HTERT RPE-1 (cell line): ENCODE data around the gene NBPF19.
"Not testable (repeated sequence)": the region's sequence is repeated elsewhere in the genome, so short reads cannot be mapped to it uniquely, and the experiment has no call there.

ENCODE experiments used
- in situ Hi-C: fragments of 300-500 bp; cut with MboI; formaldehyde crosslinking; loops from 4 replicates; pipeline ENCODE4 v1.14.3; 2020; ENCODE audit warnings: low sequenced_read_pairs

NBPF19 gene

GRCh38 chr1:149474745-149475144 lies at the start of gene NBPF19:
Gene NBPF19, plus strand, starts transcription at chr1:149475045. Its CDS starts 888 bp downstream, at chr1:149475933.
- in situ Hi-C loops, result not testable (repeated sequence)

- in situ Hi-C loops, result not testable (repeated sequence)
Measured at GRCh38 chr1:149428317-149428716, 46.5 kb upstream of the NBPF19 start.

GRCh38 chr1:149445451-149445850 lies 29.4 kb upstream of the NBPF19 start:
- in situ Hi-C loops, result not testable (repeated sequence)

- in situ Hi-C loops, result not testable (repeated sequence)
Measured at GRCh38 chr1:149452196-149452595, 22.6 kb upstream of the NBPF19 start.

DNA sequence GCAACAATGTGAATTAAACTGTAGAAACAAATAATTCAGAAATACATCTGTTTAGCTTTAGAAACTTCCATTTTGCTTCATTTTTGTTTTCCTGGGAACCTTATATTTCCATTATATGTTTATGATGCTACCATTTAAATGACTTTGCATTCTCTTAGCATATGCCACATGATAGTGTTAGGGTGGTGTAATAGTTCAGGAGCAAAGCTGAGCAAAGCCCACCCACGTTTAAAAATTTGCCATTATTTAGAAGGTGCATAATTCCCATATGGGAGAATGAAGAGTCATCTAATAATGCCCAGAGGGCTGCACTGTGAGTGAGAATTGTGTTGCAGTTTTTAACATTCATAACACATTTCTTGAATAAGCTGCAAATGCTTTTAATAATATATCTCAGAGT lies 22.2 kb upstream of the NBPF19 start:
- in situ Hi-C loops, result not testable (repeated sequence)

DNA sequence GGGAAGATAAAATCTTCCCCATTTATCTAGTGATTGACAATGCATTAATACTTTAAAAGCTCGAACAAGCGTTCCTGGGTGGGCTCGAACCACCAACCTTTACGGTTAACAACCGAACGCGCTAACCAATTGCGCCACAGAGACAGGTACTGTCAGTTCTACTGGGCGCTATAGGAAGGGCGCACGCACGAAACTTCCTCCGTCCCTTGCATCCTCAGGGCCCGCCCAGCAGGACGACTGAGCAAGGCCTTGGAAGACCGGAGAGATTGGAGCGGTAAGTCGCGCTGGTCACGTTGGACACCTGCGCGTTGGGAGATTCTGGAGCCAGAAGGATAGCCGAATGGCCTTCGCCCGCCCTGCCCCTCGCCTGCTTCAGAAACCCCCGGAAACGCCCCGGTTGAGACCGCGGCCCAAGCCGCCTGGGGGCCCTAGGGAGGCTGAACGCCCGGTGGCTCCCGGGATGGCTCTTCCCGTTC lies 83.5 kb downstream of the NBPF19 start:
- in situ Hi-C loops, result not testable (repeated sequence)

DNA sequence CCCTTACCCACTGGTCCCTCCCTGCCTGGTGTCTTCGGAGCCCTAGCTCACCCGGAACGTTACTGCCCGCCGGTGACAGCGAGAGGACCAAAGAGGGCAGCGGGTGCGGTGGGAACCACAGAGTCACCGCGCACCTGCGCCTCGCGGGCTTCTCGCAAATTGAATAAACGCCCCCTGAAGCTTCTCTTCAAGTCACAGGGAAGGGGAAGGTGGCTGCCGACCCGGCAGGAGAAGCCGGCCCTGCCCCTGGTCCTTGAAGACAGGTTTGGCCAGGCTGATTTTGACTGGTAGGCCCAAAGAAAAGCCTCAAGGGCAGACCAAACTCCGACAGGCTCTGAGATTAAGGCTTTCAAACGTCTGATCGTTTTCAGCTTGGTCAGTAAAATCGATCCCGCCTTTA lies 87.0 kb downstream of the NBPF19 start:
- in situ Hi-C loops, result not testable (repeated sequence)

DNA sequence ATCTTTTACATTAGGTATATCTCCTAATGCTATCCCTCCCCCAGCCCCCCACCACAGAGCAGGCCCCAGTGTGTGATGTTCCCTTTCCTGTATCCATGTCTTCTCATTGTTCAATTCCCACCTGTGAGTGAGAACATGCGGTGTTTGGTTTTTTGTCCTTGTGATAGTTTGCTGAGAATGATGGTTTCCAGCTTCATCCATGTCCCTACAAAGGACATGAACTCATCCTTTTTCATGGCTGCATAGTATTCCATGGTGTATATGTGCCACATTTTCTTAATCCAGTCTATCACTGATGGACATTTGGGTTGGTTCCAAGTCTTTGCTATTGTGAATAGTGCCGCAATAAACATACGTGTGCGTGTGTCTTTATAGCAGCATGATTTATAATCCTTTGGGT lies 90.6 kb downstream of the NBPF19 start:
- in situ Hi-C loops, result not testable (repeated sequence)

GRCh38 chr1:149572763-149573162 lies 97.9 kb downstream of the NBPF19 start:
- in situ Hi-C loops, result not testable (repeated sequence)

DNA sequence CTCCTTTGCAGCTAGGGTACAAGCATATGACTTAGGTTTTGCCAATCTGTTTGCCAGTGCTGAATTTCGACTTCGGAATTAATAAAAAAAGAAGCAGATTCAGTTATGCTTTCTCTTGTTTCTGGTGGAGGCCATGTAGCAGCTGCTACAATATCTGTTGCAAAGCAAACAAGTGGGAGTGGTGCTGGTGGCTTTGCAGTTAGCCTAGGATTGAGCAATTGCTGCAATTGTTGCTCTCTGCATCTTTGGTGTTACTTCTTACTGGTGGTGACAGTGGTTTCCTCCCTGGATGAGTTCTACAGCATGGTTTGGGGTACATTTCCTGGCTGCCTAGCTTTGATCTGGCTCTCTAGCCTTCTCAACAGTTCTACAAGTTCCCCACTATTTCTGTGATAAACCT lies 110.7 kb downstream of the NBPF19 start:
- in situ Hi-C loops, result not testable (repeated sequence)
